NCI-H187 (cell line): ENCODE measurements around the gene CHAT.

Experiments
- DNase-seq, 2 experiments: peaks; one replicate each; lab custom pipeline; 2025; lab: John Stamatoyannopoulos, UW

Gene CHAT

DNA sequence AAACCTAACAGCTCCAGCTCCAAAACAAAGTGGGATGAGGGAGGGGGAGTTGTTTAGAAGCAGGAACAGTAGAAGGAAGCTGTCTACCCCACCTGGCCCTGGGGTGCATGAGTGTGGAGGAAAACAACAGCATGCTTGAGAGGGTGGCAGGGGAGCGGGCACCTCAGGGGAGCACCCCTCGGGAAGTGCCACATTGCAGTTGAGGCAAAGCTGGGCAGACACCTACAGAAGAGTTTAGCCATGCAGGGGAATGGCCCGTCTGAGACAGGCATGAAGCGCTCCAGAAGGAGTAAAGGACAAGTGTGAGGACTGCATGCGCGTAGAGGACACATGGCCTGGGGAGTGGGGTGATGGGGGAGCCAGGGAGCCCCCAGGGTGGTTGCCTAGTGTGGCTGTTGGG, 18.1 kb downstream of the CHAT start:
- DNase-seq: no peak

DNA sequence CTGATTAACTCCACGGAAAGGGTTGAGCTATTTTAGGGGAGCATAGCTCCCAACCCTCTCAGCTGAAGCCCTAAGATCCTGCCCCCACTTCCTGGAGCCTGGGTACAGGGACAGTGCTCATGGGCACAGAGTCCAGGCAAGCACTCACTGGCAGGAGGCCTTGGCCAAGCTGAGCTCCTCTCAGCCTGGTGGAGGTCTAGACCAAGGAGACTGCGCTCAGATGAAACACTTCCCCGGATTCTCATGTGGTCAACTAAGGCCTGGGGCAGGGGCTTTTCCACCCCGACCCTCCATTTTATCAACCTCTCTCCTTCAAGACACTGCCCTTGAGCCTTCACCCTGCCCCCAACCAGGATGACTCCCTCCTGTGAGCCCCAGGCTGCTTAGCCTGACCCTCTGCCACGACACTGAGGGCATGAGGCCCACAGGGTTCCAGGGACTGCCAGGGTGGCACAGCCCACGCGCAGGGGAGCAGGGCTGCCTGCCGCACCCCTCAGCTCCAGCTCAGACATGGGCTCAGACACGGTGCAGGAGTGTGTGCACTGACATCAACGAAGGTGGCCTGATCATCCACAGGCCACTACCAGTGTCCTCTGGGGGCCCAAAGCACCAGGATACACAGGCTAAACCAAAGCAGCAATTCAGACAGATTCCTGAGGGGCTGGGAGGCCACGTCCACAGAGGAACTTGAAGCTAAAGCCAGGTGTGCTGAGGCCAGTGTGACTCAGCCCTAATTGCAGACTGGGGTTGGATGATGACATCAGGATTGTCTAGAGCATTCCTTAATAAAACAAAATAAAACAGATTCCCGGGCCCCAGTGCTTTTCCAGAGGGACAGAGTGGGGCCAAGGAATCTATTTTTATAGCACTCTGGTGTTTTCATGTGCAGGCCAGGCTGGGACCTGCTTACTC, 18.8 kb downstream of the CHAT start:
- DNase-seq: no peak

DNA sequence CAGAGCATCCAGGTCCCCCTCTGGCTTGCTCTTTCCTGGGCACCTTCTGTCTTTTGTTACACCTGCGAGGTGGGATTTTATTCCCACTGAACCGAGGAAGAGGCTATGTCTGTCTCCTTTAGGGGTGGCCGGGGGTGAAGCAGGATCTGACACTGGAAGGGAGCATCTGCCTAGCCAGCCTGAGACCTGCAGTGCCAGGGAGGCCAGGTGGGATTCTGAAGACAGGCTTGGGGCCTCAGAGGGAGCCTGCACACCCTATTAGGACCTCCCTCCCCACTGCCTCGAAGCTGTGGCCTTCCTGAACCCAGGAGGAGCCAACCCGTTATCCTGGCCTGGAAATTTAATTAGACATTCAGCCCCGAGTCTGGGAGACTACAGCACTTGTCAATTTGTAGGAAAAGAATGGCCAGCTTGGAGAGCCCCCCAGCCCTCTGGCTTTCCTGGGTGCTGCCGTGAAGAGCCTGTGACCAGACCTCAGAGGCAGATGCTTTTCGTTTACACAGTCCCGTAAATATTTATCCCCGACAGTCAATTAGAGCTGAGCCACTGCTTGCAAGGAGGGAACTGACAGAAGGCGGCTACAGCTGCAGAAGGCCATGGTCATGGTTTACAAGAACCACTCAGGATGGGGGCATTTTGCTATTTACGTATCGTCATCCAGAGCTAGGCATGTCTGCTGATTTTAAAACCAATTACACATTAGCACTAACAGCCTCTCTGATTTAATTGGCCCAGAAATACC, 19.7 kb downstream of the CHAT start:
- DNase-seq: no peak

DNA sequence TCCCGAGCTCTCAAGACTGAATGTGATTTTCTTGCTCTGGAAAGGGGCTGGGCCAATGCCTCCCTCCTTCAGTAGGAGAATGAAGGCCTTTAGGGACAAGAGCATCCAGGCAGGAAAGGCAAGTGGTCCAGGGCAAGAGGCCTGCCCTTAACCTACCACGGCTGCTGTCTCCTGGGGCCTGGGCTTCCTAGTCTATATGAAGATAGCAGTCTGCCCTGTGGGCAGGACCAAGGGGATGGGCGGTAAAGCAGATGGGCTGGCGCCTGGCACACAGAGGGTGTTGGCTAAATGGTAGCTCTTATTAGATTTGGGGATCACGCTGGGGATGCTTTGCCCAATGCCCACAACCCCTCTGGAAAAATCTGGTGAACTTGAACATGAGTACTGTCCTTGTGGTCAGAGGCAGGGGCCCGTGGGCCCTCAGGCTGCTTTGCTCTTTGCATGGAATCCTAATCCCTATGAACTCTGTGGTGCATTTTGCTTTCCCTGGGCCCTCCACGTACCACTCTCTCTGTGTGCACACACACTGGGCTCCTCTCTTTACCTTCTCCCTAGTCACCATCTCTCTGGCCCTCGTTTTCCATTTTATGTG, 20.3 kb downstream of the CHAT start:
- DNase-seq: no peak

DNA sequence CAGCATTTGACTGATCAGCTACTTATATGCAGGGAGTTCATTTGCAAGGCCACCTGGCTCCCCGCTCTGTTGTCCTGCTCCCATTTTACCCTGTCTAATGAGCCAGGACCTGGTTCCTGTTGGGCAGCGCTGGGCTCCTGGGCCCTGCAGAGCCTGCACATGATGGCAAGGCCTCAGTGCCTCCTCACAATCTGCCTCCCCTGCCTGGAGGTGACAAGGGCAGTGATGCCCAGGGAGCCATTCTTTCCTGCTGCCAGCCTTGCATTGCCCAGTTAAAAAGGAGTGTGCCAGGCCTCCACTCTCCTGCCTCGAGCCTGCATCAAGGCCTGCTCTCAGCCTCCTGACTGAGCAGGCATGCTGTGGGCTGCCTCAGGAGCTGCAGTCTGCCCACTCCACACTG, 28.5 kb downstream of the CHAT start:
- no peak for DNase-seq

DNA sequence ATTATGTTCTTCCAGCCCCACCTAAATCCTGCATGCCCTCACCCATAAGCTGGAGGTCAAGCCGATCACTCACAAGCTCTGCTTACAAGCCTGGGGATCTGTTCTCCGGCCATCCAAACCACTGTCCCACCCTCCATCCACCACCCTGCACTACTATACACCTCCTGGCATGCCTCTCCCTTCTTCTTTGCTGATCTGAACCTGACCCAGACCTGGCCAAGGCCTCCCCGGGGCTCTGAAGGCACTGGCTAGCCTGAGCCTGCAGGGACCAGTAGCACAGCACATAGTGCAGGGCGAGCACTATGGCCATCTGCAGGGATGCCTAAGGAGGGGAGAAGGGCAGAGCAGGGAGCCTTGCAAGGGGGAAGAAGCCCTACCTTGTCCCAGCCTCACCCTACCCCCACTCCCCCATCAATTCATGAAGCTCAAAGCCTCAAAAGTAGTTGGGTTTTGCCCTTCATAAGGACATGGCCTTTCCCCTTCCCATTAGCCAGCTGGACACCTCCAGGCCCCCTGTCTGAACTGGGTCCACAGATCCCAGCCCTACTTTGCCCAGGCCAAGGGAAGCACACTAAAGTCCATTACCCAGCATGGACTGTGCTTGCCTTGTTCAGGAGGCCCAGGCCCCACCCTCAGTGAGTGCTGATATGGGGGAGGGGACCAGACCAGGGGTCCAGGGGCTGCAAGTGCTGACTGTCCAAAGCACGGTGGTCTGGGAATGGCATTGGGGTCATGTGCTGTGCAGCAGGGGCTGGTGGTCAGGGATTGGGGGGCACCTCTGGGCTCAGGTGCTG, 29.6 kb downstream of the CHAT start:
- no peak for DNase-seq

DNA sequence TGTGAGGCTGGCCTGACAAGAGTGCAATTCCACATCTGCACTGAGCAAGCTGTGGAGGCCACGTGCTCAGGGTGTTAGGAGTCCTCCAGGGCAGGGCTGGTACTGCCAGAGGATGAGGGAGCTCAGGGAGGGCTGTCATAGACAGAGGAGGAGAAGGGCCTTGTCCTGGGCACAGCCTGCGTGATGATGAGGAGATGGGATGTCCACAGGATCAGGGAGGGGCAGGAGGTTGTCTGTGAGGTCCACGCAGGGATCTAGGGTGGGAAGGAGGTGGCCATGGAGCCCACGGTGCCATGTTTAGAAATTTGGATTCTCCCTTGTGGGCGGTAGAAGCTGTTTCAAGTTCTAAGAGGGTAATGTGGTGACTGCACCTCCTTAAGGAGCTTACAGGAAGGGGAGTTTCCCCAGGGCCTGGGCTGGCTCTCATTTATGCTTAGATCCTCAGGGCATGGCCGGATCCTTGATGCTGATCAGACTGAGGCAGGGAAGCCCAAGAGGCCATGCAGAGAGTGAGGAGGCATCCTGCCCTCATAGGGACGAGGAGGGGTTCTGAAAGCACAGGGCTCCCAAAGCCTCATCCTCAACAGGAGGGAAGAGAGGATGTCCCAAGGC, 30.3 kb downstream of the CHAT start:
- no peak for DNase-seq

DNA sequence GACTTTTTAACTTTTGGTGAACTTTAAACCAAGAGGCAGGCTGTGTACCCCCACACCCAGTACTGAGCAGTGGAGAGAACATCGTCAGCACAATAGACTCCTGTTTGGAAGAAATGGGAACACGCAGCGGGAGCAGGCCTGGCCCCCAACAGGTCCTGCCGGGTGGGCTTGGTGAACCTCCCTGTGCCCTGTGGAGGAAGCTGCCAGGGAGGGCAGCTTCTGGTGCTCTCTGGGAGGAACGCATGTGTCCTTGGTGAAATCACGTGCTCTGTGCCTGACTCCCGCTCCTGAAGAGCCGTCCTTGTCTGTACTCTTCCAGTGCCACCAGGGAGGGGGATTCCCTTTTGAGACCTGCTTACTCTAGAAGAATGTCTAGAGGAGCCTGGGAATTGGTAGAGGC, 31.6 kb downstream of the CHAT start:
- no peak for DNase-seq

DNA sequence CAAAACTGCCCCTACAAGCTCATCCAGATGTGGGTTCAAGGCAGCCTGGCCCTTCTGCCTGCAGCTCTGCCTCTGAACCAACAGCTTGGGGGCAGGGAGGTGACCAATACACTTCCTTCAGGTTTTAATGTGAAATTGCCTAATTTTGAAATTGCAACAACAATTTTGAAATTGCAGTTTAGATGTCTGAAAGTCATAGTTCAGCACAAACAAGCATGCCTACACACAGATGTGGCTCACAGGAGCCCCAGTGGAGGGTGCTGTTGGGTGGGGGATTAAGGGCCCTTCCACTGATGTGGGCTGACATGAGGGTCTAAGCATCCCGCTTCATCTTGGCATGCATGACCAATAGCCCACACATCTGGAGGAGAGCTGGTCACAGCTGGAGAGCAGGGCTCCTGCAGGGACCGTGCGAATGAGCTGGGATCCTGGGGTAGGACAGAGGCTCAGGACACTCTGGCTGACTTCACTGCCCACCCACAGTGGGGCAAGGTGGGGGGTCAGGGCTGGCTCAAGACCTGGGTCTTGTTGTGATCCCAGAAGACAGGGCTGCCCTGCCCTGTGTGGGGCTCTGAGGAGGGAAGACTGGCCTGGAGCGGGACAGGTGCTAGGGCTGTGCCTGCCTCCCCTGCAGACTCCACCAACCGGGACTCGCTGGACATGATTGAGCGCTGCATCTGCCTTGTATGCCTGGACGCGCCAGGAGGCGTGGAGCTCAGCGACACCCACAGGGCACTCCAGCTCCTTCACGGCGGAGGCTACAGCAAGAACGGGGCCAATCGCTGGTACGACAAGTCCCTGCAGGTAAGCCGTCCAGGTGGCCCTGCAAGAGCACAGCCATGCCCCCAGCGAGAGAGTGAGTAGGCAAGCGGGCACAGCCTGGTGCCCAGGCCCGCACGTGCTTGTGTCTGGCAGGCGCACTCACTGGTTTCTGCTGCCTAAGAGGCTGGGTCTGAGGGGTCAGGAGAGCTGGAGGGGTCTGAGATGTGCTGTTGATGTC, 32.3 kb downstream of the CHAT start:
- no peak for DNase-seq

DNA sequence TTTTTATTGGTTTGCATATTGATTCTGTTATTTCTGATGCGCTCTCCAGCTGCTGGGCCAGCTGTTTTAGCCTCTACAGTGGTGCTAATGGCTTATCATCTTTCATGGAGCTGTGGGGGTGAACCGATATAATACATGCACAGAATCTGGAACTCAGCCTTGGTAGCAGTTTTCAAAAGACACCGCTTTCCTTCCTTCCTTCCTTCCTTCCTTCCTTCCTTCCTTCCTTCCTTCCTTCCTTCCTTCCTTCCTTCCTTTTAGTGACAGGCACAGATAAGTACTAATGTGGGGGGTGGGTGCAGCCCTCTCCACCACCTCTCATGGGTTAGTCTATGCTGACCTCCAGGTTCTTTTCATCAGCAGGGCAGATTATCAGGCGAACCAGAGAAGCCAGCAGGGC, 33.7 kb downstream of the CHAT start:
- no peak for DNase-seq

DNA sequence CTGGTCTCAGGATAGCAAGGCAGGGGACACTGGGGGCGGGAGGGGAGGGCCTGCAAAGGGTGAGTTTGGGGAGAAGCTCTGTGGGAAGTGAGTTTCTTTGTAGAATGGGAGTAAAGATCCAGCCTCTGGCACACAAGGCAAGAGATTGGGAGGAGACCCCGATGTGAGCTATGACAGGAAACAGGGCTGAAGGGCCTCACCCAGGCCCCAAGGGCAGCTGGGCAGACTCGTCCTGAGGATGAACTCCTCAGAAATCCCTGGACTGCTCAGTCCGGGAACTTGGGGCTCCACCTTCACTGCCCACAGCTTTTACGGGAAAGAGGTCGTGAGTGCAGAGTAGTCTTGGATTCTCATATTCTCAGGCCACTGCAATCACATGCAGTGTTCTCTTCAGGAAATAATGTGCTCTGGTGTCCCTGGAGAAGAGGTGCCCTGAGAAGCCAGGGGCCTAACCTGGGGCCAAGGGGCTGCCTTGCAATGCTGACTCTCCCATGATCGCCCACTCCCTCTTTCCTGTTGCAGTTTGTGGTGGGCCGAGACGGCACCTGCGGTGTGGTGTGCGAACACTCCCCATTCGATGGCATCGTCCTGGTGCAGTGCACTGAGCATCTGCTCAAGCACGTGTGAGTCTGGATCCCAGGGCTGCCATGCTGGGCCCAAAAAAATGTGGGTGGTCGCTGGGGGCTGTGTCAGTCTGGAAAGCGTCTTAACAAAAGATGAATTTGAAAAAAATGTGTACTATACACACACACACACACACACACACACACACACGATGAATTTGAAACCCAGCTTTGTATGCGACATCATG, 34.4 kb downstream of the CHAT start:
- DNase-seq: no peak

DNA sequence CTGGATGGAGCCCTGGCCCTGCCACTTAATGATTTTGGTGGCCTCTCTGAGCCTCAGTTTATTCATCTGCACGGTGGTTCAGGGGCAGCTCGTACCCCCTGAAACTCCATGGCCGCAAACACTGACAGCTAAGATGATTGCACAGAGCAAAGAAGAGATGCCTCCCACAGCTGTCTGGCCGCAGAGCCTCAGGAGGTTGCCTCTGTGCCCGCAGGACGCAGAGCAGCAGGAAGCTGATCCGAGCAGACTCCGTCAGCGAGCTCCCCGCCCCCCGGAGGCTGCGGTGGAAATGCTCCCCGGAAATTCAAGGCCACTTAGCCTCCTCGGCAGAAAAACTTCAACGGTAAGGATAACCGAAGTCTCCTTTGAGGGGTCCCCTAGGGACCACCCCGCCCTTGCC, 35.5 kb downstream of the CHAT start:
- no peak for DNase-seq

DNA sequence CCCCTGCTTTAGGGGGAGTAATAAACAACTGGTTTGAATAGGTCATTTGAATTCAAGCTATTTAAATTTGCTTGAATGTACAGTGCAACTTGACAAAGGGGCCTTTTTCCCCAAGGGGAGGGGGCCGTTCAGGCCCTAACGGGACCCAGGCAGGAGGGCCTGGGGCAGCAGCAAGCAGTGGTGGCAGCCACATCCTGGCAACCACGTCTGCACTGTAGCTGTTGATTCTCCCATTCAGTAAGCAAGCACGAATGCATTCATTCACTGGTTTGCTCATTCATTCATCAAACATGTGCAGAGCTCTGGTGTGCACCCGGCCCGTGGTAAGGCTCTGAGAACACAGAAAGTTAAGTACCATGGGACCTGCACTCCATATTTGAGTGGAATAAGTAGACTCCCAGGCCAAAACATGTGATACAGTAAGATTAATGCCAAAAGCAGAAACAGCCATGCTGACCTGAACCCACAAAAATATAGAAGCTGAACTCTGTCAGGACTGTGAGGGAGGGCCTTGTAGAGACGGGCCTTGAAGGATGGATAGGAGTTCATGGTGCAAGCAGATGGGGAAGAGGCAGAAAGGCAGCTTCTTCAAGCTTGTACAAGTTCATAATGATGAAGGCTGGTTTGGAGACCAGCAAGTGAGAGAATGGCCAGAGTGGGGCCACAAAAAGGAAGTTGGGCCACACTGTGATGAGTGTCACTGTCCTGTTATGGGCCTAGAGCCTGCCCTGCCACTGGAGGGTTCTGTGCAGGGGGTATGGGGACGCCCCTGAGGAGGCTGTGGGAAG, 36.3 kb downstream of the CHAT start:
- DNase-seq: no peak

DNA sequence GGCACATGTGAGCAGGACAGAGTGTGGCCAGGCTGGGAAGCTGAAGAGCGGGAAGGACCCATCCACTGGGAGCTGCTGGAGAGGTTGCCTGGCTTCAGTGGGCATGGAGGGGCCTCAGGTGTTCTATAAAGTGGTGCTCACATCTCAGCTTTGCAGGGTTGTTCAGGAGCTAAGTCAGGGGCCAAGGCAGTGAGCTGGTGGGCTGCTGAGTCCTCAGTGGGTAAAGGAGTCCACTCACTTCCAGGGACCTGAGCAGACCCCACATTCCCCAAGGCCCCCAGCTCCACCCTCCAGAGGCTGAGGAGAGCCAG, 36.8 kb downstream of the CHAT start:
- no peak for DNase-seq

DNA sequence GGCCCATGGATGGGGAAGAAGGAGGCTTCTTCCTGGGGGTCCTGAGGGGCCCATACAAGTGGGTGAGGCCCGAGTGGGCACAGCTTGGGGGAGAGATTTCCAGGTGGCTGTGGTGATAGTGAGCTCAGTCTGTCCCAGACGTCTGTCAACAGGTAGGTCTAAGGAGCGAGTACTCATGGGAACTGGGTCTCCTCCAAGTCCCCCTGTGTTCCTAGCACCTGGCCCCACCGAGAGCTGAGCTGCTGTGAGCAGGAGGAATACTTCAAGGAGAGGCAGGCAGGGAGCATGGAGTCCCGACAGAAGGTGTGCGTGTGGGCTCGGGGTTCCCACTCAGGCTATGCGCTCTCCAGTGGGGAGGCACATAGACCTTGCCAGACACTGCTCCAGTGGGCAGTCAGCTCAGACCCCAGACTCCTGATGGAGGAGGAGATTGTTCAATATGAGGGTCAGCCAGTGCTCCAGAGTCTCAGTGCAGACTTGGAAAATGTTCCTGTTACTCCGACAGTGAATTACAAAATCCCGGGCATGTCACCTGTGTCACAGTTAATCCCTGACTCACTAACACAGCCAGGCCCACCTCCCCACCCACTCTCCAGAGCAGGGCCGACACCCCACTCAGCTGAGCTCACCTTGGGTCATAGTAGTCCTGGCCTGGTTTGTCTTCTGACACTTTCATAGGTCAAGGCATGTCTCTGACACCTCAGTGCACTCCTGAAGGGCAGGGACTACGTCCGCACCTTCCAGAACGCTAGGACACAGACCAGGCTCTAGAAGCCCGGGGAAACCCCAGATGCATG, 37.4 kb downstream of the CHAT start:
- no peak for DNase-seq

DNA sequence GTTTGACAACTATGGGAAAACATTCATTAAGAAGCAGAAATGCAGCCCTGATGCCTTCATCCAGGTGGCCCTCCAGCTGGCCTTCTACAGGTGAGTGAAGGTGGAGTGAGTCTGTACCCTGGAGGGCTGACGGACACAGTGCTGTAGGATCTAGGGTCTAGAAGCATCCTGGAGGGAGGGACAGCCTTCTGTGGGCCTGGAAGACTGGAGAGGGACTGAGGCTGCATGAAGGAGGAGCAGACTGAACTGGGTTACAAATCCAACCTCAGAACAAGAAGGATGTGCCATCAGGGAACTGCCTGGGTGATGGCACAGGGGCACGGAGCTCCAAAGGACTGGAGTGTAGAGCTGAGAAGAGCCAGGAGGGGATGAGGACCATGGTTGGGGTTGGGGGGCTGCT, 38.1 kb downstream of the CHAT start:
- no peak for DNase-seq

DNA sequence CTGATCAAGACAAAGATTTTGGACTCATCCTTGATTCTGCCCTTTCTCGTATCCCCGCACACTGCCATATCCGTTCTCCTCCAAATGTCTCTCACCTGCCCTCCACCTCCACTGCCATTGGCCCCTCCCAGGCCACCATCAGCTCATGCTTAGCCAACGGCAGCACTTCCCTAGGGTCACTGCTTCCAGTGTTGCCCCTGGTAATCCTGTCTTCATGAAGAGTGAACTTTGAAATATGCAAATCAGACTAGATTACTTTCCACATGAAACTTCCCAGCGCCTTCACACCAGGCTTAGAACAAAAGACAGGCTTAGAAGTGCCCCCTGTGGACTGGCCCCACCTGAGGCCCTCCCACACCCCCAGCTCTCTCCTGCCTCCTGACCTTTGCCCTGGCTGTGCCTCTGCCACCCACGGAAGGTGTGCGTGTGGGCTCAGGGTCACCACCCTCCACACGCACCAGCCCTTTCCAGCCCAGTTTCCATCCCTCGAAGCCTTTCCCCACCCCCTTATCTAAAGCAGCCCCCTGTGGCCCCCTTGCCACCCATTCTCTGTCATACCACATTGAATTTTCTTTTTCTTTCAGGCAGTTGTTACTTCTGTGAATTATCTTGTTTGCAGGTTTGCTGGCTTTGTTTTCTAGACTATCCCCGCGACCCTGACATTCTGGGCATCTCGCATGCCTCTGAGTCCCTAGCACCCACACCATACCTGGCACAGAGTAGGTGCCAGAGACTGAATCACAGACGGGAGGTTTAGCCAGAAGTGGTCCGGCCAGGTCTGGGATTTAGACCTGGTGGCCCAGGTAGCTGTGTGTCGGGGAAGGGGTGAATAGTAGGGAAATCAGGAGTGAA, 38.8 kb downstream of the CHAT start:
- no peak for DNase-seq
